HG03571 (cell line): ENCODE measurements around the gene TUT4.
"Not testable (repeated sequence)": the region's sequence is repeated elsewhere in the genome, so short reads cannot be mapped to it uniquely, and the experiment has no call there.

ENCODE experiments used
- ATAC-seq: cut with Tn5 transposase; IDR thresholded peaks from one replicate; pipeline ENCODE4 v1.9.1; 2021; ENCODE audit not compliant: unreplicated experiment

Gene TUT4, protein sequence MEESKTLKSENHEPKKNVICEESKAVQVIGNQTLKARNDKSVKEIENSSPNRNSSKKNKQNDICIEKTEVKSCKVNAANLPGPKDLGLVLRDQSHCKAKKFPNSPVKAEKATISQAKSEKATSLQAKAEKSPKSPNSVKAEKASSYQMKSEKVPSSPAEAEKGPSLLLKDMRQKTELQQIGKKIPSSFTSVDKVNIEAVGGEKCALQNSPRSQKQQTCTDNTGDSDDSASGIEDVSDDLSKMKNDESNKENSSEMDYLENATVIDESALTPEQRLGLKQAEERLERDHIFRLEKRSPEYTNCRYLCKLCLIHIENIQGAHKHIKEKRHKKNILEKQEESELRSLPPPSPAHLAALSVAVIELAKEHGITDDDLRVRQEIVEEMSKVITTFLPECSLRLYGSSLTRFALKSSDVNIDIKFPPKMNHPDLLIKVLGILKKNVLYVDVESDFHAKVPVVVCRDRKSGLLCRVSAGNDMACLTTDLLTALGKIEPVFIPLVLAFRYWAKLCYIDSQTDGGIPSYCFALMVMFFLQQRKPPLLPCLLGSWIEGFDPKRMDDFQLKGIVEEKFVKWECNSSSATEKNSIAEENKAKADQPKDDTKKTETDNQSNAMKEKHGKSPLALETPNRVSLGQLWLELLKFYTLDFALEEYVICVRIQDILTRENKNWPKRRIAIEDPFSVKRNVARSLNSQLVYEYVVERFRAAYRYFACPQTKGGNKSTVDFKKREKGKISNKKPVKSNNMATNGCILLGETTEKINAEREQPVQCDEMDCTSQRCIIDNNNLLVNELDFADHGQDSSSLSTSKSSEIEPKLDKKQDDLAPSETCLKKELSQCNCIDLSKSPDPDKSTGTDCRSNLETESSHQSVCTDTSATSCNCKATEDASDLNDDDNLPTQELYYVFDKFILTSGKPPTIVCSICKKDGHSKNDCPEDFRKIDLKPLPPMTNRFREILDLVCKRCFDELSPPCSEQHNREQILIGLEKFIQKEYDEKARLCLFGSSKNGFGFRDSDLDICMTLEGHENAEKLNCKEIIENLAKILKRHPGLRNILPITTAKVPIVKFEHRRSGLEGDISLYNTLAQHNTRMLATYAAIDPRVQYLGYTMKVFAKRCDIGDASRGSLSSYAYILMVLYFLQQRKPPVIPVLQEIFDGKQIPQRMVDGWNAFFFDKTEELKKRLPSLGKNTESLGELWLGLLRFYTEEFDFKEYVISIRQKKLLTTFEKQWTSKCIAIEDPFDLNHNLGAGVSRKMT (N-terminal part only)

DNA sequence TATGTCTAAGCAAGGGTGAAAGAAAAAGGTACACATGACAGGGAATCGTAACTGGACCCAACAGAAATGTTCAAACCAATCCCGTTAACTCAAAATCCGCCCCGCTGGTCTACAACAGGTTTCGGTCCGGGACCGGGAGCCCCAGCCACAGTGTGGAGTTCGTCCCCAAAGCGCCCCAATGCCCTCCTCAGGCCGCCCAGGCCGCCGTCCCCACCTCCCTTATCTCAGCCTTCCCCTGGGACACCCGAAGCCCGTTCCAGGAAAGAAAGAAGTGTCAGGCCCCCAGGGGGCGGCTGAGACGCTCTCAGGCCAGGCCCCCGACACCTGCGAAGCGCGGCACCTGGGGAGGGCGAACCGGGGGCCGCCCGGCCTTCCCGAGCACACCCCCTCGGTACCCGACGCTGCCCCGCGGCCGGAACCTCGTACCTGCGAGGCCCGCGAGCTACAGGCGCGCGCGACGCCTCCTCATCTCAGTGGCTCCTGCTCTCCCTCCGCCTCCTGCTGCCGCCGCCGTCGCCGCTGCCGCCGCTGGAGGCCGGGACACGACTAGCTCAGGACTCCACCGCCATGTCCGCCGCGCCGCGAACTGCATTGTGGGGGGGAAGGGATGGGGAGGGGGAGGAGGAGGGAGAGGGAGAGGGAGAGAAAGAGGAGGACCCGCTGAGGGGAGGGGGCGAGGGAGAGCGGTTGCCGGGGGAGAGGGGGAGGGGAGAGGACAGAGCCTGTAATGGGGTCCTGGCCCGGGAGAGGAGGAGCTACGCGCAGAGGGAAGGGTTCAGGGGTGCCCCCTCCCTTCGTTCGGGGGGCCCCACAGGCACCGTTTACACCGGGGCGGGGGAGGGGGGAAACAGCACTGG lies at the start of gene TUT4:
TSS of gene TUT4 (minus strand) at position 588 of the 857 bp plus-strand sequence. CDS start 26,812 bp downstream, outside the sequence.
- no peak for ATAC-seq

- ATAC-seq: no peak
Observed at GRCh38 chr1:52601991-52602855, 49.3 kb upstream of the TUT4 start, which contains the start of gene GPX7. GPX7 (plus strand) TSS chr1:52602371; CDS start chr1:52602410, 39 bp downstream.

GRCh38 chr1:52601519-52601918 lies 48.6 kb upstream of the TUT4 start:
- ATAC-seq: no peak

DNA sequence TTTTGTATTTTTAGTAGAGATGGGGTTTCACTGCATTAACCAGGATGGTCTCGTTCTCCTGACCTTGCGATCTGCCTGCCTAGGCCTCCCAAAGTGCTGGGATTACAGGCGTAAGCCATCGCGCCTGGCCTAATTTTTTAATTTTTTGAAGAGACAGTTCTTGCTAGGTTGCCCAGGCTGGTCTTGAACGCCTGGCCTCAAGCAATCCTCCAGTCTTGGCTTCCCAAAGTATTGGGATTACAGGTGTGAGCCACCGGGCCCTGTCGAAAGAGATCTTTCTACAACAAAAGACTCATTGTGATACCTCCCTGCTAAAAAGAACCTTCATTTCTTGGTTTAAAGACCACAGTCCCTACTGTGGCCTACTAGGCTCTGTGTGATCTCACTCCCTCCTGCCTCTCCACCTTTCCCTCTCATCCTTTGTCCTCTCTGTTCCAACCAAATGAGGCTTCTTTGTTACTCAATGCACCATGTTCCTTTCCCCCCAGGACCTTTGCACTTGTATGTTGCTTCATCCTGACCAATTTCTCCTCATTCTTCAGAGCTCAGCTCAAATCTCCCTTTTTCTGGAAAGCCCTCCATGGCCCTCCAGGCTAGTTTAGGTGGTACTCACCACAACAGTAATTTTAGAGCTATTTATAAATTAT lies 47.8 kb upstream of the TUT4 start:
- no peak for ATAC-seq

DNA sequence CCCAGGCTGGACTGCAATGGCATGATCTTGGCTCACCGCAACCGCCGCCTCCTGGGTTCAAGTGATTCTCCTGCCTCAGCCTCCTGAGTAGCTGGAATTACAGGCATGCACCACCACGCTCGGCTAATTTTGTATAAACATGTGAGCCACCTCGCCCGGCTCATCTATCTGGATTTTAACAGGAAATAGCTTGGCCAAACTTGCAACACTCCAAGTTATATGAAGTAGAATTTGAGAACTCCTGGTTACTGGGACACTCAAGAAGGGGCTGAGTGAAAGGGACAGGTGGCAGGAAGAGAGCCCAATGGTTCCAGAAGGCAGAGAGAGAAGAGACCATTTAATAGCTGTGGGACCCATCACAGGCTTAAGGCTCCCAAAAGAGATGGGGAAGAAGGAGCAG lies 46.3 kb upstream of the TUT4 start:
- ATAC-seq: no peak

DNA sequence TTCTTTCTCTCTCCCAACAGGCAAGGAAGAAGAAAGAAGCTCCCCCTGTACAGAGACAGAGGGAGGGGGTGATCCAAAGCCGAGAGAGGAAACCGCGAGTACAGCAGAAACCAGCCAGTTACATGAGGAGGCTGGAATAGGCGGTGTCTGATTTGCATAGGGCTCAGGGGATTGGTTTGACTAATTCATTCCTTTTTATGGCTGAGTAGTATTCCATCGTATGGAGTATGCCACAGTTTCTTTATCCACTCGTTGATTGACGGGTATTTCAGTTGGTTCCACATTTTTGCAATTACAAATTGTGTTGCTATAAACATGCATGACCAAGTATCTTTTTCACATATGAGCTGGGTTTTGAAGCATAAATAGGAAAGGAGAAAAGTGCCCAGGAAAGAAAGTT lies 45.8 kb upstream of the TUT4 start:
- ATAC-seq: no peak

GRCh38 chr1:52597912-52598311 lies 45.0 kb upstream of the TUT4 start:
- ATAC-seq: no peak

- ATAC-seq: no peak
Observed at GRCh38 chr1:52595061-52595460, 42.2 kb upstream of the TUT4 start.

- ATAC-seq: no peak
Observed at GRCh38 chr1:52593495-52593894, 40.6 kb upstream of the TUT4 start.

DNA sequence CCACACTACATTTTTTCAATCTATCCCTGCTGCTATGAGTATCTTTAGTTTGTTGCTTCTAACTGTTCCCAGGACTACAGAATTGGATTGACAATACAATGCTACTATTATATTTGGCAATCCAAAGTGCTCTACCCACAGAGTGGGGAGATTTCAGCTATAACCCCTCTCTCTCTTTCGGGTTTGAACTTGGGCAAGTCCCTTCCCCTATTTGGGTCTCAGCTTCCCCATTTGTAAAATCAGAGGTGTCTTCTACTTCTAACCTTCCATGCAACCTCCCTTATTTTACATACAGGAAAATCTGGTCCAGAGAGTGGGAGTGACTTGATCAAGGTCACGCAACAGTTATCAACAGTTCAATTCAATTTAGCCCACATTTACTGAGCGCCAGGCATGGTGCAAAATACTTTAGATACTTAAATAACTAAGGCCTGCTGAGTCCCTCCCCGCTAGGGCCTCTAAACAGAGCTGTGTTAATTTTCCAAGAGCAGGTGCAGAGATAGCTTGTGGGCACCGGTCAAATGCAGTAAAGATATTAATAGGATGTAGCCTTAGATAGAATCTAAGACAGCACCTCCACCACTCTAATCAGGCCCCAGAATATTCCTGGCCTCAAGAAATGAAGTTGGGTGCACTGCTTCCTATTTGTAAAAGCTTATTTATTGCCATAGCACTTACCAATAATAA lies 39.9 kb upstream of the TUT4 start:
- no peak for ATAC-seq

- no peak for ATAC-seq
Observed at GRCh38 chr1:52590266-52590665, 37.4 kb upstream of the TUT4 start.

DNA sequence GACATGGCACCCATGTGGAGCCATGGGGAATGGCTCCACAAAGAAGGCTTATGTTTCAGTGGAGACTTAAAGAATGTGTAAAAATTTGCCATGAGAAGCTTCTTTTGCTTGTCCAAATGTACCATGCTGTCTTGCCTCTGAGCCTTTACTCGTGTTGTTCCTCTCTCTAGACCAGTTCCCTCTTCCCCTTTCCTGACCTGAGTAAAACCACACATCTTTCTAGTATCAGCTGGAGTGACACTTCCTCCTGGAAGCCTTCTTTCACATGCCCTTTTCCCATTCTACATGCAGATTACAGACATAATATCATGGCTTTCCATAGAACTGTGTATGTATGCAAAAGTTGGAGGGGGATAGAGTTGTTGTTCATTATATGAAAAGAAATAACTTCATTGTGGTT lies 35.6 kb upstream of the TUT4 start:
- ATAC-seq: no peak

- no peak for ATAC-seq
Observed at GRCh38 chr1:52588027-52588426, 35.1 kb upstream of the TUT4 start.

DNA sequence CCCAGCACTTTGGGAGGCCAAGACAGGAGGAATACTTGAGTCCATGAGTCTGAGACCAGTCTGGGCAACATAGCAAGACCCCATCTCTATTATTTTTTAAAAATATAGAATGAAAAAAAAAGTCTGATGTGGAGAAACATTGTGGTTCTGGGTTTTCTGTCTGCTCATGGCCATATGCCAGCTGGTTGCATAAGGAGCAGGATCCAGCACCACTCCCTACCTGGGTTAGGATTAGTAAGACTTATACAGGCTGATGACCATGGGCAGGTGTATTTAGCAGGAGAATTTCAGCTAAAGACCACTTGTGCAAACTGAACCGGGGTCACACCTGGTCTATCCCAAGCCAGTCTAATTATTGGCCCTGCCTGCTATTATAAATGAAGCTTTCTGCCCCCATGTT lies 32.6 kb upstream of the TUT4 start:
- ATAC-seq: no peak

DNA sequence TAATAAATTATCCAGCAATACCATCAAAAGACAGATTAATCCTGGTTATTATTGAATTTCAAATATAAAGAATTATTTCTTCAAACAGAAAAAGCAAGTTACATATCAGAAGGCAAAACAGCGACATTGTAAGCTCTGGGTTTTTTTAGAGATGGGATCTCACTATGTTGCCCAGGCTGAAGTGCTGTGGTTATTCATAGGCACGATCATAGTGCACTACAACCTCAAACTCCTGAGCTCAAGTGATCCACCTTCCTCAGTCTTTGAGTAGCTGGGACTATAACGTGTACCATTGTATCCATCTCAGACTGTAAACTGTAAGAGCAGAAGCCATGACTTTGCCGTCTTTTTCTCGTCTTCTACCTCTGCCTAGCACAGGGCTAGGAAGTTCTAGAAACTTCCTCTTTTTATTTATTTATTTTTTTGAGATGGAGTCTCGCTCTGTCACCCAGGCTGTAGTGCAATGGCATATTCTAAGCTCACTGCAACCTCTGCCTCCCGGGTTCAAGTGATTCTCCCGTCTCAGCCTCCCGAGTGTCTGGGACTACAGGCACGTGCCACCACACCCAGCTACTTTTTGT lies 29.3 kb upstream of the TUT4 start:
- ATAC-seq: no peak

DNA sequence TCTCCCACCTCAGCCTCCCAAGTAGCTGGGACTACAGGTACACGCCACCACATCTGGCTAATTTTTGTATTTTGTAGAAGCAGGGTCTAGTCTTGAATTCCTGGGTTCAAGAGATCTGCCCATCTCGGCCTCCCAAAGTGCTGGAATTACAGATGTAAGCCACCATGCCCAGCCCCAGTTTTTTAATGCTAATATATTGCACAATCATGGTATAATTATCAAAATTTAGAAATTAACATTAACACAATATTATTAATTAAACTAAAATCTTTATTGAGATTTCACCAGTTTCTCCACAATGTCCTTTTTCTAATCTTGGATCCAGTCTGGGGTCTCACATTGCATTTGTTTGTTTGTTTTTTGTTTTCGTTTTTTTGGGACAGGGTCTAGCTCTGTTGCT lies 27.4 kb upstream of the TUT4 start:
- no peak for ATAC-seq

DNA sequence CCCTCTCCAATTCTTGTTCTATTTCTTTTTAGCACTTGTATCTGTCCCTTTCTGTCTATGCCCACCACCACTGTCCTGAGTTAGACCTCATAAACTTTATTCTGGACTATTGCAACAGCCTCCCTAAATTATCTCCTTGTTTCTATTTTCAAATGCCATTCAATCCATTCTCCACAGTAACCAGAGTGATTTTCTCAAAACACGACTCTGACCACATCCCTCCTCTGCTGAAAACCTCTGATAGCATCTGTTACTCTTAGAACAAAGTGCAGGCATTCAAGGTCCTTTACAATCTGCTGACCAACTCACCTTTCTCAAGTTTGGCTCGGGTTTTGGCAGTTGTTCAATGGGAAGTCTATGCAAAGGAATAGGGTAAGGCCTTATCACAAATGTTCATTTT lies 26.5 kb upstream of the TUT4 start:
- no peak for ATAC-seq

DNA sequence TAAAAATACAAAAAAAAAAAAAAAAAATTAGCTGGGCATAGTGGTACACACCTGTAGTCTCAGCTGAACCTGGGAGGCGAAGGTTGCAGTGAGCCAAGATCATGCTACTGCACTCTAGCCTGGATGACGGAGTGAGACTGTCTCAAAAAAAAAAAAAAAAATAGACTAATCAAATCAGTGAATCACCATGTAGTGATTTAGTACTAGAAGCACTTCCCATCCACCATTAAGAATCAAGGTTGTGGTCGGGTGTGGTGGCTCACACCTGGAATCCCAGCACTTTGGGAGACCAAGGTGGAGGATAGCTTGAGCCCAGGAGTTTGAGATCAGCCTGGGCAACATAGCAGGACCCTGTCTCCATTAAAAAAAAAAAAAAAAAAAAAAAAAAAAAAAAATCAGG lies 25.2 kb upstream of the TUT4 start:
- not testable (repeated sequence) for ATAC-seq
